Lower lobe of right lung (tissue), 2 donors: ENCODE measurements around the gene BFSP1. TPM values are rescaled to one million over a fixed set of nuclear protein-coding genes. Genes with fewer than 3 reads are reported as not detected.

Source experiments
- ATAC-seq, 2 donors: fragments of 200-7000 bp; cut with Tn5 transposase; one replicate each; pipeline ENCODE4 v1.9.1; 2020 to 2022; ENCODE audit warnings: mild to moderate bottlenecking in 2 of 2, moderate library complexity in 2 of 2
- DNase-seq: peaks from one replicate; pipeline ENCODE4 v3.0.0-alpha.2; 2020
- H3K27ac ChIP-seq: fragments of 200-600 bp; one replicate; pipeline ENCODE4 v1.8.0; 2022
- H3K27me3 ChIP-seq: fragments of 200-600 bp; one replicate; pipeline ENCODE4 v1.8.0; 2022; ENCODE audit warnings: low read depth
- H3K36me3 ChIP-seq: fragments of 200-600 bp; one replicate; pipeline ENCODE4 v1.8.0; 2022; ENCODE audit warnings: mild to moderate bottlenecking
- H3K4me1 ChIP-seq: fragments of 200-600 bp; one replicate; pipeline ENCODE4 v1.8.0; 2022
- H3K4me3 ChIP-seq: fragments of 200-600 bp; one replicate; pipeline ENCODE4 v1.8.0; 2022; ENCODE audit warnings: mild to moderate bottlenecking
- H3K9me3 ChIP-seq: fragments of 200-600 bp; one replicate; pipeline ENCODE4 v1.8.0; 2022
- intact Hi-C: fragments of 100-400 bp; cut with DNase I; formaldehyde crosslinking; loops from one replicate; pipeline ENCODE4 v1.11.0; 2022
- total RNA-seq: library from RNA; stranded (reverse); fragmentation: NEBNext Ultra II Directional; extraction: Animal tissue kit (Norgen Biotek cat#: 25700); gene quantifications from one replicate; pipeline ENCODE4 v1.2.1, GENCODE V29; 2021
- TF ChIP-seq, protein P1 (sequence below): fragments of 200-600 bp; IDR thresholded peaks from one replicate; pipeline ENCODE4 v1.8.0; 2022; ENCODE audit warnings: antibody characterized with exemption, mild to moderate bottlenecking
- donor health status: DM: no; HTN: yes; CAD: no; lungs with severe emphysema.

BFSP1 gene
- total RNA-seq, 1 donor from 2014 or later, result 2.4 TPM

DNA sequence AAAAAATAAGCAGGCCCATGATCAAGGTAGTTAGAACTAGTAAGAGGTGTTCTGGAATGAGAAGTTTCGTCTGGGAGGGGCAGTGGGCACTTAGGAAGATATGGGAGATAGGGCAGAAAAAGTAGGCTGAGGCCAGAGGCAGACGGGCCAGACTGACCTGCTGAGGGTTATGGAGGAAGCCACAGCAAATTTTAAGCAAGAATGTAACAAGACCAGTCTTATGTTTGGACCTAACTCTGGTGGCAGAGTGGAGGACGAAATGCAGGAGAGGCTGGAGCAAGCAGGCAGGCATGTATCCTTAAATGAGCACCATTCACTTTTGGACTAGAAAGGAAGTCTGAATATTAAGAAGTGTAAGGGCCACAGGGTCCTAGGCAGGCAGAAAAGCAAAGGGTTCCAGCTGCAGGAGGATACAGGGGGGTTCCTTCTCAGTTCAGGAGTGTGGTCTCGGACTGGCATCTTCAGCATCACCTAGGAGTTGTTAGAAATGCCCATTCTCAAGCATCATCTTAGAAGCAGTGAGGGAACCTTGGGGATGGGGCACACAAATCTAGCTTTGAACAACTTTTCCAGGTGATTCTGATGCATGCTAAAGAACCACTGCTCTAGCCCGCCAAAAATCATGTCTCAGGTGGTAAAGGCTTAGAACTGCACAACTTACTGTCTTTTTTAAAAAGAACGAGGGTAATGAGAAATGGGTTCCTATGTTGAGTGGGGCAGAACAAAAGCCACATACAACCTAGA lies 37.0 kb upstream of the BFSP1 start:
- H3K9me3 ChIP-seq, result no peaks in the 10 kb centered on the region
- no peak for DNase-seq
- TF ChIP-seq, protein P1, sequence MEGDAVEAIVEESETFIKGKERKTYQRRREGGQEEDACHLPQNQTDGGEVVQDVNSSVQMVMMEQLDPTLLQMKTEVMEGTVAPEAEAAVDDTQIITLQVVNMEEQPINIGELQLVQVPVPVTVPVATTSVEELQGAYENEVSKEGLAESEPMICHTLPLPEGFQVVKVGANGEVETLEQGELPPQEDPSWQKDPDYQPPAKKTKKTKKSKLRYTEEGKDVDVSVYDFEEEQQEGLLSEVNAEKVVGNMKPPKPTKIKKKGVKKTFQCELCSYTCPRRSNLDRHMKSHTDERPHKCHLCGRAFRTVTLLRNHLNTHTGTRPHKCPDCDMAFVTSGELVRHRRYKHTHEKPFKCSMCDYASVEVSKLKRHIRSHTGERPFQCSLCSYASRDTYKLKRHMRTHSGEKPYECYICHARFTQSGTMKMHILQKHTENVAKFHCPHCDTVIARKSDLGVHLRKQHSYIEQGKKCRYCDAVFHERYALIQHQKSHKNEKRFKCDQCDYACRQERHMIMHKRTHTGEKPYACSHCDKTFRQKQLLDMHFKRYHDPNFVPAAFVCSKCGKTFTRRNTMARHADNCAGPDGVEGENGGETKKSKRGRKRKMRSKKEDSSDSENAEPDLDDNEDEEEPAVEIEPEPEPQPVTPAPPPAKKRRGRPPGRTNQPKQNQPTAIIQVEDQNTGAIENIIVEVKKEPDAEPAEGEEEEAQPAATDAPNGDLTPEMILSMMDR, result no peak
- intact Hi-C loops, result no loop called here
- no peaks in the 10 kb centered on the region for H3K36me3 ChIP-seq
- peak overlapping the region; percentile 100 for H3K27ac ChIP-seq
- ATAC-seq, result no peak
- H3K4me1 ChIP-seq, result peaks cover 42% of the 10 kb centered on the region
- H3K4me3 ChIP-seq, result peak overlapping the region; percentile 97
- no peaks in the 10 kb centered on the region for H3K27me3 ChIP-seq

DNA sequence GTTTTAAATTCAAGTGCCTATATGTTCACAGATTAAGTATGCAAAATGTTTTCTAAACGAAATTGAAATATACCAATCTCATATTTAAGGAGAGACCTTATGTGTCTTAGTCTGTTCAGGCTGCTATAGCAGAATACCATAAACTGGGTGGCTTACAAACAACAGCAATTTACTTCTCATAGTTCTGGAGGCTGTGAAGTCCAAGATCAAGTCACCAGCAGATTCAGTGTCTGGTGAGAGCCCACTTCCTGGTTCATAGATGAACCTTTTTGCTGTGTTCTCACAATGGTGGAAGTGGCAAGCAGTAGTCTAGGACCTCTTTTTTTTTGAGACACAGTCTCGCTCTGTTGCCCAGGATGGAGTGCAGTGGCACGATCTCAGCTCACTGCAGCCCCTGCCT lies 35.2 kb upstream of the BFSP1 start:
- TF ChIP-seq, protein P1, result no peak
- ATAC-seq, result no peak
- Histone ChIP-seq H3K9me3 (no peaks in the 10 kb centered on the region), H3K4me3 (no peak overlapping the region), H3K27ac (no peak overlapping the region), H3K4me1 (peaks cover 29% of the 10 kb centered on the region), H3K27me3 (no peaks in the 10 kb centered on the region), H3K36me3 (no peaks in the 10 kb centered on the region)
- DNase-seq, result no peak
- intact Hi-C loops, result no loop called here

DNA sequence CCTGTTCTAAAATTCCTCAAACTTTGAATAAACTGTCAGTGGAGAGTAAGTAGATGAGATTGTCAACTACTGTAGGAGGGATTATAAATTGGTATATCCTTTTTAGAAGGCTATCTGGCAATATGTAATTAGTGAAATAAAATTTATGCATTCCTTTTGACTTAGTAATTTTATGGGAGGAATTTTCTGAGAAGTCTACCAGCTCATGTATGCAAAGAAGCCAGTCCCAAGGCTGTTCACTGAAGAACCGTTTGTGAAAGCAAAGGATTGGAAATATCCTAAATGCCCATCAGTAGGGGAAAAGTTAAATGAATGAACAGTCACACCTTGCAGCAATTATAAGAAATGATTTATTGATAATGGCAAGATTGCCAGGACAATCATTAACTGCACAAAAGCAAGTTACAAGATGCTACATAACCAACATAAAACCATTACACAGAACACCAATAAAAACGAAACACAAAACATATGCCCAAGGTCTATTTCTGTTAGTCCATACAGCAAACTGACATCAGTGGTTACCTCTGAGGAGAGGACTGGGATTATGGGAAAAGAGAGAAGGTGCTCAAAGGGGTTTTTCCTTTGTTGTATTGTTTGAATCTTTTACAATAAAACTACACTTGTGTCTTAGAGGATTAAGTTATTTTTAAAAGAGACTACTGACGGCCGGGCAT lies 34.1 kb upstream of the BFSP1 start:
- no peaks in the 10 kb centered on the region for H3K36me3 ChIP-seq
- H3K27me3 ChIP-seq, result no peaks in the 10 kb centered on the region
- no peak overlapping the region for H3K27ac ChIP-seq
- H3K4me1 ChIP-seq, result peaks cover 22% of the 10 kb centered on the region
- H3K4me3 ChIP-seq, result no peak overlapping the region
- H3K9me3 ChIP-seq, result no peaks in the 10 kb centered on the region
- intact Hi-C loops, result no loop called here
- DNase-seq, result no peak
- ATAC-seq, result no peak
- TF ChIP-seq, protein P1, result no peak

DNA sequence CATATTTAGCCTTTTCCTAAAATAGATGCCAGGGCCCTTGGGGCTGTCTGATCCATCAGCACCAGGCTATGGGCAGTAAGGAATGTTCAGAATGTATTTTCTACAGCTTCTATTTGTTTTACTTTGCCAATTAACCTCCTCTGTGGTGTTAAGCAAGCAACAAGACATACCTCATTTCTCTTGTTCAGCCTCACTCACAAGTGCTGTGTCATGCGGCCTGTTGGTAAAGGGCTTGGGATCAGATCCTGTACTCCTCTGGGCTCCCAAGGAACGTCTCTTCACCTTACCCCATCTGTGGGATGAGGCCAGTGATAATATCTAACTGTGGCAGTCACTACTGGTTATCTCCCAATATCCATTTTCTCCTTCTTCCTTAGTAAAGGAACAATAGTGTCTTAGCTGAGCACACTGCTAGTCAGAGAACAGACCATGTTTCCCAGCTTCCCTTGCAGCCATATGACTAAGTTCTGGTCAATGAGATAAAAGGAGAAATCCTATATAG lies 31.7 kb upstream of the BFSP1 start:
- intact Hi-C loops, result no loop called here
- ATAC-seq, result peak; percentile 77
- no peaks in the 10 kb centered on the region for H3K9me3 ChIP-seq
- no peaks in the 10 kb centered on the region for H3K27me3 ChIP-seq
- peak overlapping the region; percentile 65 for H3K27ac ChIP-seq
- H3K36me3 ChIP-seq, result no peaks in the 10 kb centered on the region
- H3K4me3 ChIP-seq, result no peak overlapping the region
- peaks cover 28% of the 10 kb centered on the region for H3K4me1 ChIP-seq
- peak; percentile 63 for DNase-seq
- TF ChIP-seq, protein P1, result no peak

DNA sequence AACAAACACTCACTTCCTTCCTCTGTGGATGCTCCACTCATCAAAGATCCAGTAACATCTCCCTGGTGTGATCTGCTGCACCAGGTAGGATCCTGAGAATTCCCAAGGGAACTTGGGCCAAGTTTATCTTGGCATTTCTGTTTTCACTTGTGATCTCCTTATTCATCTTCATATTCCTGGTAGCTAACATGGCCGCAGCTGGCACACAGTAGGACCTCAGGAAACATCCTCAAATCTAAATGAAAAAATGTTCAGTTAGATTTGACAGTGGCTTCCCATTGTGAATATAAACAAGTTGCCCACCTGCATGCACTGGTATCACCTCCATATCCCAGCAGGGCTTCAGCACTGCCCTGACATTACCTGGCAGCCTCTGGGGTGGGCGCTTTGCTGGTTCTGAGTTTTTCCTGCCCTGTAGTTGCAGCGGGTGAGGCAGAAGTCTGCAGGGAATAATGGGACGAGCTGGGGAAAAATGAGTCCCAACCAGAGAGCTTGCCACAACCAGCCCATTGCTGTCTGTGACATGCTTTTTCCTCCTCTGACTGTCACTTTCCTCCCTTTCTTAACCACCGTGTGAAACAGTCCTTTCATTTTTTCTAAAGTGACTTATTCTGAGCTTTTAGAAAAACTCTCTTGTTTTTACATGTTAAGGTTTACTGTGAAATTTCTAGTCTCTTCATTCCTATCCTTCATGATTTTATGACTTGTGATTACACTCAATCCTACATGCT lies 29.3 kb upstream of the BFSP1 start:
- Histone ChIP-seq H3K9me3 (no peaks in the 10 kb centered on the region), H3K27ac (peak overlapping the region; percentile 82)
- no peak for DNase-seq

More for the DNA sequence above, 29.3 kb upstream of the BFSP1 start:
- H3K27me3 ChIP-seq, result no peaks in the 10 kb centered on the region
- ATAC-seq, result no peak
- intact Hi-C loops, result no loop called here
- H3K36me3 ChIP-seq, result no peaks in the 10 kb centered on the region
- H3K4me3 ChIP-seq, result no peak overlapping the region
- TF ChIP-seq, protein P1, result no peak
- peaks cover 40% of the 10 kb centered on the region for H3K4me1 ChIP-seq
